OCI-LY1 (cell line): ENCODE results near the gene ATXN3.

Source experiments
- H2AFZ ChIP-seq: fragments of 200-600 bp; sonication (generic), shearing (Covaris generic); 2 replicates; pipeline ENCODE4 v1.6.0; 2014; ENCODE audit warnings: antibody characterized with exemption, mild to moderate bottlenecking, low read length
- H3F3A ChIP-seq: fragments of 200-600 bp; sonication (generic), shearing (Covaris generic); 2 replicates; pipeline ENCODE4 v1.6.0; 2014; ENCODE audit warnings: mild to moderate bottlenecking, antibody characterized with exemption, low read length, moderate library complexity; ENCODE audit not compliant: insufficient read depth
- H3K27ac ChIP-seq: fragments of 200-600 bp; sonication (generic); 2 replicates; pipeline ENCODE4 v1.5.1; 2014; ENCODE audit warnings: low read length, mixed run types, mild to moderate bottlenecking, low read depth; ENCODE audit not compliant: poor library complexity, severe bottlenecking
- H3K27me3 ChIP-seq: fragments of 200-600 bp; sonication (generic); 2 replicates; pipeline ENCODE4 v1.6.0; 2014; ENCODE audit warnings: antibody characterized with exemption, mild to moderate bottlenecking, low read length, moderate library complexity; ENCODE audit not compliant: insufficient read depth
- H3K36me3 ChIP-seq: fragments of 200-600 bp; sonication (generic); 2 replicates; pipeline ENCODE4 v1.6.1; 2014; ENCODE audit warnings: mild to moderate bottlenecking, antibody characterized with exemption, low read length, moderate library complexity, mixed read lengths; ENCODE audit not compliant: insufficient read depth
- H3K4me1 ChIP-seq: fragments of 200-600 bp; sonication (generic); 2 replicates; pipeline ENCODE4 v1.5.1; 2014; ENCODE audit warnings: mild to moderate bottlenecking, low read length, moderate library complexity; ENCODE audit not compliant: insufficient read depth, severe bottlenecking
- H3K4me2 ChIP-seq: fragments of 200-600 bp; sonication (generic), shearing (Covaris generic); 2 replicates; pipeline ENCODE4 v1.6.1; 2014; ENCODE audit warnings: low read length
- H3K4me3 ChIP-seq: fragments of 200-600 bp; sonication (generic); 2 replicates; pipeline ENCODE4 v1.5.1; 2014; ENCODE audit warnings: low read length, low read depth, mild to moderate bottlenecking, mixed read lengths; ENCODE audit not compliant: poor library complexity, severe bottlenecking
- H3K79me2 ChIP-seq: fragments of 200-600 bp; shearing (Covaris generic); 2 replicates; pipeline ENCODE4 v1.6.1; 2016; ENCODE audit warnings: mixed run types, low read length, mixed read lengths; ENCODE audit not compliant: insufficient read depth
- H3K9ac ChIP-seq: fragments of 200-600 bp; sonication (generic), shearing (Covaris generic); 2 replicates; pipeline ENCODE4 v1.6.1; 2014; ENCODE audit warnings: mild to moderate bottlenecking, low read length, mixed read lengths
- H3K9me2 ChIP-seq: fragments of 200-600 bp; sonication (generic), shearing (Covaris generic); 2 replicates; pipeline ENCODE4 v1.6.1; 2014; ENCODE audit warnings: low read depth, mild to moderate bottlenecking, low read length, mixed read lengths
- H3K9me3 ChIP-seq: fragments of 200-600 bp; shearing (Covaris generic); 2 replicates; pipeline ENCODE4 v1.6.1; 2014; ENCODE audit warnings: low read length, mixed read lengths
- H4K20me1 ChIP-seq: fragments of 200-600 bp; sonication (generic), shearing (Covaris generic); 2 replicates; pipeline ENCODE4 v1.6.0; 2016; ENCODE audit warnings: mild to moderate bottlenecking, low read length; ENCODE audit not compliant: insufficient read depth
- CTCF ChIP-seq: fragments of 200-600 bp; sonication (generic), shearing (Covaris generic); IDR thresholded peaks from 2 replicates; pipeline ENCODE4 v1.5.1; 2017; ENCODE audit warnings: mild to moderate bottlenecking, antibody characterized with exemption, low read length, moderate library complexity, mixed read lengths
- EZH2 ChIP-seq: fragments of 200-600 bp; sonication (generic), shearing (Covaris generic); IDR thresholded peaks from 2 replicates; pipeline ENCODE4 v1.8.0; 2017; ENCODE audit warnings: borderline replicate concordance, mixed run types, mild to moderate bottlenecking, antibody characterized with exemption, low read length, moderate library complexity, mixed read lengths

ATXN3 gene

GRCh38 chr14:92012121-92012748, 94.1 kb downstream of the ATXN3 start:
- Histone ChIP-seq H3F3A (no peaks in the 10 kb centered on the region), H3K9me3 (no peaks in the 10 kb centered on the region), H3K27me3 (no peaks in the 10 kb centered on the region), H3K4me3 (no peak overlapping the region), H3K9me2 (no peaks in the 10 kb centered on the region), H3K36me3 (peaks cover 58% of the 10 kb centered on the region), H3K27ac (no peak overlapping the region), H3K9ac (no peak overlapping the region), H3K4me1 (no peaks in the 10 kb centered on the region), H3K79me2 (no peaks in the 10 kb centered on the region), H2AFZ (no peak overlapping the region), H4K20me1 (no peaks in the 10 kb centered on the region), H3K4me2 (no peak overlapping the region)
- TF ChIP-seq CTCF: no peak
- no peak for TF ChIP-seq EZH2

- H3K27me3 ChIP-seq: no peaks in the 10 kb centered on the region
- H3K9me2 ChIP-seq: no peaks in the 10 kb centered on the region
- no peaks in the 10 kb centered on the region for H3K9me3 ChIP-seq
- H3K36me3 ChIP-seq: peaks cover 57% of the 10 kb centered on the region
- H3K4me3 ChIP-seq: no peak overlapping the region
- H3K4me2 ChIP-seq: no peak overlapping the region
- H4K20me1 ChIP-seq: no peaks in the 10 kb centered on the region
- no peak overlapping the region for H2AFZ ChIP-seq
- TF ChIP-seq CTCF: no peak
- no peak for TF ChIP-seq EZH2
- H3K79me2 ChIP-seq: no peaks in the 10 kb centered on the region
- no peak overlapping the region for H3K9ac ChIP-seq
- no peaks in the 10 kb centered on the region for H3K4me1 ChIP-seq
- no peaks in the 10 kb centered on the region for H3F3A ChIP-seq
- no peak overlapping the region for H3K27ac ChIP-seq
Measured at GRCh38 chr14:92010644-92011043, 95.7 kb downstream of the ATXN3 start.

GRCh38 chr14:92009604-92010003, 96.8 kb downstream of the ATXN3 start:
- H3F3A ChIP-seq: no peaks in the 10 kb centered on the region
- no peaks in the 10 kb centered on the region for H3K79me2 ChIP-seq
- H3K27ac ChIP-seq: no peak overlapping the region
- H2AFZ ChIP-seq: no peak overlapping the region
- no peaks in the 10 kb centered on the region for H3K9me2 ChIP-seq
- H3K4me1 ChIP-seq: no peaks in the 10 kb centered on the region
- H3K4me3 ChIP-seq: no peak overlapping the region
- no peak overlapping the region for H3K4me2 ChIP-seq
- no peaks in the 10 kb centered on the region for H3K9me3 ChIP-seq
- peaks cover 59% of the 10 kb centered on the region for H3K36me3 ChIP-seq
- no peak overlapping the region for H3K9ac ChIP-seq
- H4K20me1 ChIP-seq: no peaks in the 10 kb centered on the region
- no peaks in the 10 kb centered on the region for H3K27me3 ChIP-seq
- no peak for TF ChIP-seq CTCF
- TF ChIP-seq EZH2: no peak
